GOT3 (cell line): Measurements from ENCODE around the gene RGL3.
A peak's percentile ranks its signal among the peaks of the same experiment; 100 is the strongest.
"Not testable (repeated sequence)": the region's sequence is repeated elsewhere in the genome, so short reads cannot be mapped to it uniquely, and the experiment has no call there.

Experiments used
- DNase-seq: peaks from one replicate; lab custom pipeline; 2025; ENCODE audit warnings: mixed read lengths; lab: John Stamatoyannopoulos, UW

Gene RGL3

DNA sequence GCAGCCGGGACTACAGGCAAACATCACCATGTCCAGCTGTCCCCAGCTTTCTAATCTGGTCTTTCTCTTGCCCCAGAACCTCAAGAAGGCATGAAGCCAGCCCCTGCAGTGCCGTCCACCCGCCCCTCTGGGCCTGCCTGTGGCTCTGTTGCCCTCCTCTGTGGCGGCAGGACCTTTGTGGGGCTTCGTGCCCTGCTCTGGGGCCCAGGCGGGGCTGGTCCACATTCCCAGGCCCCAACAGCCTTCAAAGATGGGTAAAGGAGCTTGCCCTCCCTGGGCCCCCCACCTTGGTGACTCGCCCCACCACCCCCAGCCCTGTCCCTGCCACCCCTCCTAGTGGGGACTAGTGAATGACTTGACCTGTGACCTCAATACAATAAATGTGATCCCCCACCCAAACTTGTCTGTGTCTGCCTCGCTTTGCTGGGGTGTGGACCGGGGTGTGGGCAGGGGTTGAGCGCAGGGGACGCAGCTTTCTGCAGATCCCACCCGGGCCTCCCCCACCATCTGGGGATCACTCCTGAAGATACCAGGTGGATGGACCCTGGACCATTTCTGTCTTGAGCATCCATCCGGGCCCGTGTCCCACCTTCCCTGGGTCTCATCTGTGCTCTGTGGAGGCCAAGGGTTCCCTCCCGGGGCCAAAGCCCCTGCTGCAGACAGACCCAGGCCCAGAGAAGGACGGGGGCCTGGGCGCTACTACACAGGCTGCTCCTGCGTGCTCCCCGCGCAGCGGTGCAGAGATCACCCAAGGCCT lies 31.6 kb upstream of the RGL3 start:
- DNase-seq = no peak

DNA sequence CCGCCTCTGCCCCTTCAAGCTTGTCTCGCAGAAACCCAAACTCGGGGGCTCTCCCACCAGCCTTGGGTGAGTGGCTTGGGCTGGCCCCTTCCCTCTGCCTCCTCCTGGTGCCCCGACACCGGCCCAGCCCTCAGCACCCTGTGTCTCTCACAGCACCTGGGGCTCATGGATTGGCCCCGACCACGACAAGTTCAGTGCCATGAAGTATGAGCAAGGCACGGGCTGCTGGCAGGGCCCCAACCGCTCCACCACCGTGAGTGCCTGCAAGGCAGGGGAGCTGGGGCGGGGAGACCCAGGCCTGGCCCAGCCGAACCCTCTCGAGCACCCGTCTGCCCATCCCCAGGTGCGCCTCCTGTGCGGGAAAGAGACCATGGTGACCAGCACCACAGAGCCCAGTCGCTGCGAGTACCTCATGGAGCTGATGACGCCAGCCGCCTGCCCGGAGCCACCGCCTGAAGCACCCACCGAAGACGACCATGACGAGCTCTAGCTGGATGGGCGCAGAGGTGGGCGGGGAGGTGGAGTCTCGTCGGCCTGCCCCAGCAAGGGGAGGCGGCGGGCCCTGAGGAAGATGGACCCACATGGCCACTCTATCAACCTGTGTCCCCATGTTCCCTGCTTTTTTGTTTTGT lies 29.9 kb upstream of the RGL3 start:
- DNase-seq = no peak

GRCh38 chr19:11448410-11448809 lies 29.3 kb upstream of the RGL3 start:
- no peak for DNase-seq

GRCh38 chr19:11447347-11448262 lies 28.5 kb upstream of the RGL3 start:
- no peak for DNase-seq

DNA sequence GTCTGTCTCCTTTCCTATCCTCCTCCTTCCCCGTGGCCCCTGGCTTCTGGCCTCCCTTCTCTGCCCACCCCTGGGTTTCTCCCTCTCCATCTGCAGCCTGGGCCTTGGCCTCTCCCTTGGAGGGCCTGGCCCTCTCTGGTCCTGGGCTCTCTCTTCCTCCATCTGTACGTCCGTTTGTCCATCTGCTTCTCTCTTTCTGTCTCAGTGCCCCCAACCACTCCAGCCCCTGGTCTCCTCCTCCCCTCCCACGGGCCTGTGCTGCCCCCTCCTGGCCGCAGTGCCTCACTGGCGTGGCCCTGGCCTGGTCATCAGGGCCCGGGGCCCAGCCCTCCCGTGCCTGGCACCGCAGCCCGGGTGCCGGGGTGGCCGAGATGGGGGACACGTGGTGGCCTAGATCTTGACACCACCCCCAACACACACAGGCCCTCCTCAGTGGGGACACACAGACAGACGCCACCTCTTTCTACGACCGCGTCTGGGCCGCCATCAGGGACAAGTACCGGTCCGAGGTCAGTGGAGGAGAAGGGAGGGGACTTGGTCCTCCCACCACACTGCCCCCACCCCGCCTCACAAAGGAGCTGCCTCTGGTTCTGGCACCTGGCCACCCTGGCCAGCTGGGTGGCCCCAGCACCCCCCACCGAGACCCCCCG lies 27.7 kb upstream of the RGL3 start:
- DNase-seq = no peak

DNA sequence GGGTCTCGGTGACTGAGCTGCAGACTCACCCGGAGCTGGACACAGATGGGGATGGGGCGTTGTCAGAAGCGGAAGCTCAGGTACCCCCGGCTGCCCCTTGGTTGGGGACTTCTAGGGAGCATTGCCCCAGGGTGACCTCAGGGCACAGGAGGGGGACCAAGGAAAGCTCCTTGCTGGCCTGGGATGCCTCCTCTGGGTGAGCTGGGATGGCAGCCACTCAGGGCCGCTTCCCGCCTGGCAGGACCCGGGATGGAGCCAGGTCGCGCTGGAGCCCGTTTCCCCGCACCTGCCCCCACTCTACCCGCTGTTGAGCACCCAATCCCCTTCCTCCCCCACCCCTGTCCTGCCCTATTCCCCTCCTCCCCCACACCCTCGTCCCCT lies 27.1 kb upstream of the RGL3 start:
- no peak for DNase-seq

DNA sequence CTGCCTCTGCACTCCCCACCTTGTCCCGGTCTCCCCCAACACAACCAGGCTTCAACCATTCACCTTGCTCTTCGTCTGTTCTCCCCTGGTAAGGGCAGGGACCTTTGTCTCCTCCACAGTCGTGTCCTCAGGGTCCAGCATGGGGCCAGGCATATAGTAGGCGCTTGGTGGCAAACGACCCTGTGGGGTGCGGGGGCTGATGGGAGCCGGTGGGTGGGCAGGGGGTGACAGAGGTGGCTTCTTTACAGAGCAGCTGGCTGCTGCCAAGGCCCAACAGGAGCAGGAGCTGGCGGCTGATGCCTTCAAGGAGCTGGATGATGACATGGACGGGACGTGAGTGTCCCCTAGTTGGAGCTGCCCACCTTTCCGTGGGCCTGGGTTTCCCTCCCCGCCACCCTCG lies 26.0 kb upstream of the RGL3 start:
- DNase-seq = no peak

DNA sequence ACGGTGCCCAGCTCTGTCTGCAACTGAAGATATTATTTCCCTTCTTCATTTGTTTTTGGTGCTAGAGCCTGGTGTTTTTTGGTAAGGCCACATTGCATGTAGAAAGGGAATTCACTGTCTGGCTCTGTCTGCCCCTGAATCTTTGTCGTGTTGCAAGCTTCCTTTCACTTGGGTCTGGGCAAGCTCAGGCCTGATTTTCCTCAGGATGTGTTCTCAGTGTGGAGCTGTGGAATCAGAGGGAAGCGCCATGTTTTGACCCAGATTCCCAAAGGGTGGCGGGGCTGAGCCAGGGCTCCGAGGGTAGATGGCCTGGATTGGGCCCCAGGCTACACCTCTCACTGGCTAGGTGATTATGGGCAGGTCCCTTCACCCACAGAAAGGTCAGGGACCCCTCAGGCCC lies 24.9 kb upstream of the RGL3 start:
- DNase-seq = no peak

GRCh38 chr19:11437955-11438354 lies 18.8 kb upstream of the RGL3 start:
- DNase-seq = no peak

DNA sequence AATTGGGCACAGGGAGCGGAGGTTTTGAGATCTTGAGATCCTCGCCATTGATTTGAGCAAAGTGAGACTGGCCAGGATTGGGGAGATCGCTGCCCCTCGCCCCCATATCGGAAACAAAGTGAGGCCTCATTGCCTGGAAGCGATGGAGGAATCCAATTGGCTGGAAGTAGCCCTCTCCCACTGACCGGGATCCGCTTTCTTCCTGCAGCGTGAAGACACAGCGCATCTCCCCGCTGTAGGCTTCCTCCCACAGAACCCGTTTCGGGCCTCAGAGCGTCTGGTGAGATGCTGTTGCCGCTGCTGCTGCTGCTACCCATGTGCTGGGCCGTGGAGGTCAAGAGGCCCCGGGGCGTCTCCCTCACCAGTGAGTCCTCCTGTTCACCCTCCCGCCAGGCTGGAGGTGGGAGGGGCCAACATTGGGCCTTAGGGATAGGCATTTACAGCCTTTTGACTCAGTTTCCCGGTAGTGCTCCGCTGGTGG lies 16.8 kb upstream of the RGL3 start:
- DNase-seq = no peak

DNA sequence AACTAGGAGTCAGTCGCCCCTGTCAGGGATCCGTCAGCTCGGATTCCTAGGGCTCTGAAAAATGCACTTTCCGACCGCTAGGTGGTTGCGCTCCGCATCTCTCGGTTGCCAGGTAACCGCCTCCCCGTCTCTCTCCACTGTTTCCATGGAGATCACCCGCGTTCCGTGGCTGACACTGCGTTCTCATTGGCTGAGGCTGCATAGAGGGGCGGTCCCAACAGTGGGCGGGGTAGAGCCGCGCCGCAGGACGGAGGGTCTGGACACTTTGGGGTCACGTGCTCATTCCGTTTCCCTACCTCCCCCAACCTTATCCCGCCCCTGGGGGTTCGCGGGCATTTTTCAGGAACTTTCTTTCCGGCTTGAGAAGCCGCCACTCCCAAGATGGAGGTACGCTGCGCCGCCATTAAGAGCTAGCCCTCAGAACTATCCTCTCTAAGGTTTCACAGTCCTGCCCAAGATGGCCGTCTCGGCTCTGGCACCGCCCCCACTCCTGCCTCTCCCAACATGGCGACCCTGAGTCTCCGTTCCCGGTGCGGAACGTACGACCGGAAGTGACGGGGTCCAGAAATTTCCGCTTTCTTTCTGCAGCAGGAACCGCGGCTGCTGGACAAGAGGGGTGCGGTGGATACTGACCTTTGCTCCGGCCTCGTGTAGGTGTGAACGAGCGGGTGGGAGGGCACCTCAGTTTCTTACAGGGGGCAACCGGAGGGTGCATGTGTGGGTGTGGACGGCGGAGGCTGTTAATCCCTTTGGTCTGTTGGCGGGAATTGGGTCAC lies 16.1 kb upstream of the RGL3 start, which contains the start of the genes ODAD3 and PRKCSH:
TSS of gene ODAD3 (minus strand) at position 65 of the 776 bp plus-strand sequence. CDS start 105 bp downstream, outside the sequence.
TSS of gene PRKCSH (plus strand) at position 579 of the 776 bp plus-strand sequence. CDS start 483 bp downstream, outside the sequence.
- DNase-seq = peak; percentile 99

DNA sequence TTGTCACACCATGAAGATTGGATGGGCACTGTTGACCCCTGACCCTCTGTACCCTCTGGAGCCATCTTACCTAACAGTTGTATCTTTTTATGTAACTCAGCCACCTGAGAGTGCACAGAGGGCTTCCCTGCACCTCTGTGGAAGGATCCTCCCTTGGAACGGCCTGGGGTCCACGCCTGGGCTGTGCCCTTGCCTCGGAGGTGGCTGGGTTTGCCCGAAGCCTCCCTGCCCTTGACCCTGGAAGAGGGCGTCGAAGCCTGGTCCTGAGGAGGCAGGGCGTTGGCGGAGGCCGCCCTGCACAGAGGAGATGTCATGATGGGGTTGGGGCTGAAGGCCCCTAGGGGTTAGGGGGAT lies 15.6 kb upstream of the RGL3 start:
- no peak for DNase-seq

DNA sequence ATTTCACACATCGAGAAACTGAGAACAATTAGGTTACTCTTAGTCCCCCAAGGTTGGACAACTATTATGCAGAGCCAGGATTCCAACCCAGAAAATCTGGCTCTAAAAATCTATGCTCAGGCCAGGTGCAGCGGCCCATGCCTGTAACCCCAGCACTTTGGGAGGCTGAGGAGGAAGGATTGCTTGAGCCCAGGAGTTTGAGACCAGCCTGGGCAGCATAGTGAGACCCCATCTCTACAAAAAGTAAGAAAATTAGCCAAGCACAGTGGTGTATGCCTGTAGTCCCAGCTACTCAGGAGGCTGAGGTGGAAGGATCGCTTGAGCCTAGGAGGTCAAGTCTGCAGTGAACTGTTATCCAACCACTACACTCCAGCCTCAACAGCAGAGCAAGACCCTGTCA lies 14.4 kb upstream of the RGL3 start:
- not testable (repeated sequence) for DNase-seq

DNA sequence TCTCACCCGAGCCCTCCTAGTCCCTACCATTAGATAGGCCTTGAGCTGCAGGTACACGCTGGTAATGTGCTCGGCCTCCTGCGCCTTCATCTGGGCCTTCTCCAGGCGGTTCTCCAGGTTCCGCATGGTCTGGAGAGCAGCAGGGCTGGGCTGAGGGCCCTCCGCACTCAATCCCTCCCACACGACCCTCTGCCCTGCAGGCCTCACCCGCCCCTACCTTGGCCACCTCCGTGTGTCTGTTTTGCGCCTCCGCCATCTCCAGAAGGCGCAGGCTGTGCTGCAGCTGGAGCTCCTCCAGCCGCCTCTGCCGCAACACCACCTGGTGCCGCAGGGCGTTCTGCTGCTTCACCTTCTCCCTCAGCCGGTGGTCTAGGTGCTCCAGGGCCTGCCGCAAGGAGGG lies 7.5 kb upstream of the RGL3 start:
- DNase-seq = no peak

DNA sequence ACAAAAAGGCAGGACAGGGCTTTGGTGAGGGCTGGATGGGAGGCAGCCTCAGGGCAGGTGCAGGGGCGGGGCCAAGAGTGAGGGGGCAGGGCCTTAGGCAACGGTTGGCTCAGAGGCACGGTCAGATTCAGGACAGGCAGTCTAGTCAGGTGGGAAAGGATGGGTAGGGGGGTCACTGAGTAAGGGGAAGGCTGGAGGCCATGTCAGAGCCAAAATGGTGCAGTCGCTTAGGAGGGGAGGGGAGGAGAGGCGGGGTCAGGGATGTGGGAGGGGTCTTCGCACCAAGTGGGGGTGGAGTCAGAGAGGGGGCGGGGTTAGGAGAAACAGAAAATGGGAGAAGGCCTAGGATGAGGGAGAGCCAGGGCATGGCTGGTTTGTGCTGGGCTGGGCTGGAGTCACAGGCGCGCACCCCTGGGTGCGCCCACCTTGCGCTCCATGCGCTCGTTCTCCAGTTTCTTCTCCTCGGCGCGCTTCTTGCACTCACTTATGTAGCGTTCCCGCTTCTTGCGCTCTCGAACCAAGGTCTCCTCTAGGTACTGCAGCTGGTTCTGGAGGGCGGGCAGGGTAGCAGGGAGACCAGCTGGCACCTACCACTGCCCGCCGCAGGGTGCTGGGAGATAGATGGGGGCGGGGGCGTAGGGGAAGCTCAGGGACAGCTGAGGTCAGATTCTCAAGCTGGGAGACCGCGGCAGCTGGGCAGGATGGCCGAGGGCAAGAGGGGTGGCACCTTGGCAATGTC lies 6.8 kb upstream of the RGL3 start:
- DNase-seq = no peak

- no peak for DNase-seq
These were observed 4.7 kb upstream of the RGL3 start for GRCh38 chr19:11423791-11424181.

DNA sequence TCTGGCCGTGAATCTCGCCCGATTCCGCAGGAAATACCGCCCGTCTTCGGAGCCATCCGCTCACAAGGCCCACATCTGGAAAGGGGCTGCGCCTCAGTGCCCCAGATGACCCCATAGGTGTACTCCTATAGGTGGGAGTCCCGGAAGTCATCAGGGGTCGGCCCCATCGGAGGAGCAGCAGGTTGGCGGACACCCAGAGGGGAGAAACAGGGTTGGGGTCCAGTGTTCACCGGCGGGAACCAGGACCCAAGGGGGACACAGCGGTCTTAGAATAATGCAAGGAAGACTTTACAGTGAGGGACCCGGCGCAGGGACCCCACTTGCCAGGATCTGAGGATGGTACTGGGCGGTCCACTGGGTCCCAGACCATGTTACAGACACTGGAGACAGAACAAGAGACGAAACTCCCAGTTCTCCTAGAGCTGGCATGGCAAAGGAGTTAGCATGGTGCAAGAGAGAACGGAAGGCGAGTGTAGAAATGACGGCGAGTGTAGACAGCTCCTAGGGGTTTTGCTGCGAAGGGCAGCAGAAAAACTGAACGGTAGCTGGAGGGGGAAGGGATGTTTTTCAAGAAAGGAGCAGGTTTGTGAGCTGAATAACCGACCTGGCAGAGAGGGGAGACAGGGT lies 4.2 kb upstream of the RGL3 start:
- no peak for DNase-seq

- DNase-seq = no peak
These were observed 3.3 kb upstream of the RGL3 start for GRCh38 chr19:11422163-11423065.
